ENCODE measurements around the gene PLCH2. TPM values are rescaled to one million over a fixed set of nuclear protein-coding genes. Genes with fewer than 3 reads are reported as not detected.

PLCH2 gene
- total and polyA plus RNA-seq, 9 of the 15 experiments (the other 6 are each of a cell fraction or from before 2014, with no cell fraction given): 0.16 TPM; not detected in 8

- Histone ChIP-seq H3K9me1 (ENCODE audit: control insufficient read depth, insufficient read depth, low read length) (no peaks in the 10 kb centered on the region), H3K9ac (ENCODE audit: insufficient read depth in 1 of 2, low read depth in 2 of 2, low read length in 2 of 2) (no peak overlapping the region), H3K4me2 (ENCODE audit: insufficient read depth, low read length) (no peak overlapping the region), H3K27me3 (ENCODE audit: control insufficient read depth in 2 of 2, insufficient read depth in 2 of 2, low read length in 2 of 2) (peaks cover 12 to 76% of the 10 kb centered on the region in 2 experiments; a peak in 3 of 5 replicates), H2AFZ (ENCODE audit: low read depth, low read length) (no peak overlapping the region), H4K20me1 (replicated peaks; ENCODE audit: control insufficient read depth, insufficient read depth, low read length) (peaks cover 47% of the 10 kb centered on the region), H3K4me1 (replicated peaks in 1 of 2; ENCODE audit: control insufficient read depth in 2 of 2, insufficient read depth in 2 of 2, low read length in 2 of 2) (peaks cover 0 to 62% of the 10 kb centered on the region in 2 experiments; a peak in 2 of 5 replicates), H3K79me2 (ENCODE audit: control insufficient read depth, insufficient read depth, low read length) (no peaks in the 10 kb centered on the region), H3K27ac (ENCODE audit: extremely low read depth, low read depth, low read length) (no peak overlapping the region), H3K4me3 (no peak overlapping the region), H3K9me3 (replicated peaks; ENCODE audit: control insufficient read depth, insufficient read depth, low read depth, low read length) (no peaks in the 10 kb centered on the region), H3K36me3 (ENCODE audit: control insufficient read depth, insufficient read depth, low read length) (no peaks in the 10 kb centered on the region)
- WGBS (ENCODE audit: insufficient coverage, low coverage, missing lambda C conversion rate): 0% methylated on average over 14 of the region's 30 CpGs
- BruUV-seq (replicated peaks): no TSS peak
- ChIA-PET POLR2A (interaction anchor here (1.1 to 1.4 kb wide), 2 partner anchors 11 to 21 kb away, joined by 3 to 4 read pairs; no protein-coding TSS in a partner anchor), CTCF (ENCODE audit: low intra/inter-chr PET ratio) (no interaction called here)
- FAIRE-seq (no peak), DNase-seq (ENCODE audit: extremely low read depth in 1 of 4, low spot score in 3 of 4) (peak; percentile 60 to 93 (median 89)), ATAC-seq (peak; percentile 87)
- in situ Hi-C loops (cut with MboI) (no loop called here), intact Hi-C loops (cut with micrococcal nuclease) (no loop called here)
- TF ChIP-seq RBBP5 (IDR thresholded peaks at IDR 0.05; ENCODE audit: borderline replicate concordance, insufficient read depth, low read length, poor library complexity, severe bottlenecking) (no peak), KLF10 (CRISPR knock-in tag; IDR thresholded peaks at IDR 0.05) (no peak), IRF2 (CRISPR knock-in tag; IDR thresholded peaks at IDR 0.05) (no peak), THRAP3 (IDR thresholded peaks at IDR 0.05; ENCODE audit: borderline replicate concordance) (no peak), CREM (IDR thresholded peaks at IDR 0.05; ENCODE audit: low read depth) (no peak), PHB2 (IDR thresholded peaks at IDR 0.05; ENCODE audit: low read depth) (no peak), RNF219 (CRISPR knock-in tag; IDR thresholded peaks at IDR 0.05) (no peak), ZBTB7A (IDR thresholded peaks at IDR 0.05; ENCODE audit: borderline replicate concordance, control insufficient read depth, low read depth, low read length) (peak; percentile 40; the same call in 1 of the 2 replicates), ARID2 (IDR thresholded peaks at IDR 0.05) (no peak), ETV5 (CRISPR knock-in tag; IDR thresholded peaks at IDR 0.05; ENCODE audit: low read depth) (no peak), CTCFL (IDR thresholded peaks at IDR 0.05; ENCODE audit: borderline replicate concordance, insufficient read depth, low read depth, low read length, poor library complexity, severe bottlenecking) (no peak), PCBP1 (IDR thresholded peaks at IDR 0.05; ENCODE audit: low read depth, low read length, poor library complexity, severe bottlenecking) (peak; percentile 54), RFX1 (IDR thresholded peaks at IDR 0.05) (no peak), ELF4 (CRISPR knock-in tag; IDR thresholded peaks at IDR 0.05) (no peak), HDAC3 (IDR thresholded peaks at IDR 0.05; ENCODE audit: borderline replicate concordance, partially characterized antibody) (no peak), ZNF263 (CRISPR knock-in tag; IDR thresholded peaks at IDR 0.05; ENCODE audit: borderline replicate concordance) (no peak), ZFP1 (CRISPR knock-in tag; IDR thresholded peaks at IDR 0.05) (no peak), TOE1 (IDR thresholded peaks at IDR 0.05; ENCODE audit: borderline replicate concordance) (peak; percentile 78), TOE1 (CRISPR knock-in tag; IDR thresholded peaks at IDR 0.05; ENCODE audit: borderline replicate concordance, low read depth) (no peak), ZNF695 (CRISPR knock-in tag; IDR thresholded peaks at IDR 0.05) (no peak)
These were observed 9.0 kb upstream of the PLCH2 start for GRCh38 chr1:2466958-2467554.
